C4-2B (cell line): ENCODE data around the gene SCRT2.
"Not testable (repeated sequence)": the region's sequence is repeated elsewhere in the genome, so short reads cannot be mapped to it uniquely, and the experiment has no call there.

Experiments used
- H3K27ac ChIP-seq: fragments of 450-650 bp; 2 replicates; pipeline ENCODE4 v1.5.1; 2017
- CTCF ChIP-seq: fragments of 450-650 bp; conservative IDR thresholded peaks from 2 replicates; pipeline ENCODE4 v1.5.1; 2017; ENCODE audit warnings: mild to moderate bottlenecking
- ZFX ChIP-seq: fragments of 450-650 bp; IDR thresholded peaks from 2 replicates; pipeline ENCODE4 v1.6.1; 2017

Gene SCRT2

GRCh38 chr20:644692-645317 lies 30.8 kb downstream of the SCRT2 start:
- H3K27ac ChIP-seq: no peak overlapping the region
- TF ChIP-seq ZFX: no peak
- no peak for TF ChIP-seq CTCF

GRCh38 chr20:642398-643174 lies 33.0 kb downstream of the SCRT2 start:
- no peak overlapping the region for H3K27ac ChIP-seq
- no peak for TF ChIP-seq ZFX
- no peak for TF ChIP-seq CTCF

GRCh38 chr20:642013-642397 lies 33.6 kb downstream of the SCRT2 start:
- H3K27ac ChIP-seq: not testable (repeated sequence)

- TF ChIP-seq ZFX (no peak), CTCF (no peak)
- no peak overlapping the region for H3K27ac ChIP-seq
Measured at GRCh38 chr20:641516-641875, 34.1 kb downstream of the SCRT2 start.

- no peak overlapping the region for H3K27ac ChIP-seq
- TF ChIP-seq CTCF: no peak
- no peak for TF ChIP-seq ZFX
Measured at GRCh38 chr20:640674-641515, 34.7 kb downstream of the SCRT2 start.

- TF ChIP-seq CTCF: no peak
- no peak overlapping the region for H3K27ac ChIP-seq
Measured at GRCh38 chr20:638579-638978, 37.0 kb downstream of the SCRT2 start.

GRCh38 chr20:637559-637958 lies 38.0 kb downstream of the SCRT2 start:
- H3K27ac ChIP-seq: no peak overlapping the region
- TF ChIP-seq CTCF: no peak
- TF ChIP-seq ZFX: no peak
